SU-DHL-6 (cell line): ENCODE data around the gene STX8.

Experiments used
- EZH2phosphoT487 ChIP-seq: fragments of 200-600 bp; sonication (generic), shearing (Covaris generic); conservative IDR thresholded peaks from 2 replicates; pipeline ENCODE4 v1.6.1; 2018; ENCODE audit warnings: mild to moderate bottlenecking, antibody characterized with exemption, low read length, moderate library complexity, mixed read lengths
- TF ChIP-seq, protein P1 (sequence below): fragments of 200-600 bp; sonication (generic); IDR thresholded peaks from one replicate; pipeline ENCODE4 v1.5.1; 2017; ENCODE audit warnings: antibody characterized with exemption, mild to moderate bottlenecking, low read length, moderate library complexity; ENCODE audit not compliant: insufficient read depth, poor library complexity, severe bottlenecking

DNA sequence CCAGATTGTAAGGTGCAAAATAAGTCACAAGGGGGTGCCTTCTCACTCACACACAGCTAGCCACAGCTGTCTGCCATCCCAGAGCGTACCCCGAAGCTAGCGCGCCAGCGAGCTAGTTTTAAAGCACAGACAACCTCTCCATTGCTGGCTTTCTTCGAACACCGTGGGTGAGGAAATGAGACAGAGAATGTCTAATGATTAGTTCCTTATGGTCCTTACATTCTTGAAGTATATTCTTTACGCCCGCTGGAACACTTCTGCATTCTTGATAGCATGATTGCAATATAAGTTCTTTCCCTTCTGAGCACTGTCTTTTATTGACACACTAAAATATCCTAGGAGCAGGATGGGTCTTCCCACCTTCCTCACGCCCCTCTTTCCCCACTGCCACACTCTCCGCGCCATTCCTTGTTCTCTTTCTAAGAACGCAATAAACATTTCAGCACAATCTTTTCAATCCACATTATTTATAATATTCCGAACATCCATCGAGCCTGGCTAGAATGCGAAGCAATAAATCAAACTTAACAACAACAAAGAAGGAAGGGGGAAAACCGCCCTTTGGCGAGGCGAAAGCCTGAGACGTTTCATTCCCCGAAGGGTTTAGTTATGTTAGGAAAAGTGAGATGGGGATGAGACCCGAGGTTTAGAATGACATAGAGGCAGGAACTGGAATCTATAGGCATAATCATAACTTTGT, 303.0 kb downstream of the STX8 start:
- TF ChIP-seq, protein P1, sequence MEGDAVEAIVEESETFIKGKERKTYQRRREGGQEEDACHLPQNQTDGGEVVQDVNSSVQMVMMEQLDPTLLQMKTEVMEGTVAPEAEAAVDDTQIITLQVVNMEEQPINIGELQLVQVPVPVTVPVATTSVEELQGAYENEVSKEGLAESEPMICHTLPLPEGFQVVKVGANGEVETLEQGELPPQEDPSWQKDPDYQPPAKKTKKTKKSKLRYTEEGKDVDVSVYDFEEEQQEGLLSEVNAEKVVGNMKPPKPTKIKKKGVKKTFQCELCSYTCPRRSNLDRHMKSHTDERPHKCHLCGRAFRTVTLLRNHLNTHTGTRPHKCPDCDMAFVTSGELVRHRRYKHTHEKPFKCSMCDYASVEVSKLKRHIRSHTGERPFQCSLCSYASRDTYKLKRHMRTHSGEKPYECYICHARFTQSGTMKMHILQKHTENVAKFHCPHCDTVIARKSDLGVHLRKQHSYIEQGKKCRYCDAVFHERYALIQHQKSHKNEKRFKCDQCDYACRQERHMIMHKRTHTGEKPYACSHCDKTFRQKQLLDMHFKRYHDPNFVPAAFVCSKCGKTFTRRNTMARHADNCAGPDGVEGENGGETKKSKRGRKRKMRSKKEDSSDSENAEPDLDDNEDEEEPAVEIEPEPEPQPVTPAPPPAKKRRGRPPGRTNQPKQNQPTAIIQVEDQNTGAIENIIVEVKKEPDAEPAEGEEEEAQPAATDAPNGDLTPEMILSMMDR, result no peak
- TF ChIP-seq EZH2phosphoT487, result no peak
